ENCODE measurements around the gene BANP.

Gene BANP

GRCh38 chr16:88002211-88002610 lies 51.0 kb downstream of the BANP start:
- TF ChIP-seq POLR2A (IDR thresholded peaks at IDR 0.05; ENCODE audit: low read depth, low read length): no peak
- no peak for FAIRE-seq
- no peak for DNase-seq (ENCODE audit: insufficient read length, low spot score)

- DNase-seq (ENCODE audit: insufficient read length, low spot score): no peak
- no peak for TF ChIP-seq POLR2A (IDR thresholded peaks at IDR 0.05; ENCODE audit: low read depth, low read length)
- FAIRE-seq: no peak
Observed at GRCh38 chr16:88002749-88003148, 51.5 kb downstream of the BANP start.

GRCh38 chr16:88003316-88003715 lies 52.1 kb downstream of the BANP start:
- TF ChIP-seq POLR2A (IDR thresholded peaks at IDR 0.05; ENCODE audit: low read depth, low read length): no peak
- FAIRE-seq (no peak), DNase-seq (ENCODE audit: insufficient read length, low spot score) (no peak)

GRCh38 chr16:88003736-88004135 lies 52.5 kb downstream of the BANP start:
- FAIRE-seq (no peak), DNase-seq (ENCODE audit: insufficient read length, low spot score) (no peak)
- TF ChIP-seq POLR2A (IDR thresholded peaks at IDR 0.05; ENCODE audit: low read depth, low read length): no peak

- FAIRE-seq: no peak
- DNase-seq (ENCODE audit: insufficient read length, low spot score): no peak
- no peak for TF ChIP-seq POLR2A (IDR thresholded peaks at IDR 0.05; ENCODE audit: low read depth, low read length)
Observed at GRCh38 chr16:88004391-88004790, 53.2 kb downstream of the BANP start.

- no peak for FAIRE-seq
- no peak for DNase-seq (ENCODE audit: insufficient read length, low spot score)
- TF ChIP-seq POLR2A (IDR thresholded peaks at IDR 0.05; ENCODE audit: low read depth, low read length): no peak
Observed at GRCh38 chr16:88005181-88005581, 53.9 kb downstream of the BANP start.

- no peak for FAIRE-seq
- no peak for DNase-seq (ENCODE audit: insufficient read length, low spot score)
- TF ChIP-seq POLR2A (IDR thresholded peaks at IDR 0.05; ENCODE audit: low read depth, low read length): no peak
Observed at GRCh38 chr16:88005968-88006367, 54.7 kb downstream of the BANP start.

- FAIRE-seq (no peak), DNase-seq (ENCODE audit: insufficient read length, low spot score) (no peak)
- TF ChIP-seq POLR2A (IDR thresholded peaks at IDR 0.05; ENCODE audit: low read depth, low read length): no peak
Observed at GRCh38 chr16:88007321-88007731, 56.1 kb downstream of the BANP start.

- FAIRE-seq (no peak), DNase-seq (ENCODE audit: insufficient read length, low spot score) (no peak)
- TF ChIP-seq POLR2A (IDR thresholded peaks at IDR 0.05; ENCODE audit: low read depth, low read length): no peak
Observed at GRCh38 chr16:88008840-88009239, 57.6 kb downstream of the BANP start.

- FAIRE-seq: no peak
- no peak for TF ChIP-seq POLR2A (IDR thresholded peaks at IDR 0.05; ENCODE audit: low read depth, low read length)
Observed at GRCh38 chr16:88009563-88010342, 58.5 kb downstream of the BANP start.

GRCh38 chr16:88010343-88010967 lies 59.2 kb downstream of the BANP start:
- no peak for DNase-seq (ENCODE audit: insufficient read length, low spot score)
- TF ChIP-seq POLR2A (IDR thresholded peaks at IDR 0.05; ENCODE audit: low read depth, low read length): no peak

More at GRCh38 chr16:88009563-88010342, 58.5 kb downstream of the BANP start:
- no peak for DNase-seq (ENCODE audit: insufficient read length, low spot score)

GRCh38 chr16:88010968-88011483 lies 59.8 kb downstream of the BANP start:
- DNase-seq (ENCODE audit: insufficient read length, low spot score) (no peak), FAIRE-seq (no peak)
- TF ChIP-seq POLR2A (IDR thresholded peaks at IDR 0.05; ENCODE audit: low read depth, low read length): no peak

More at GRCh38 chr16:88010343-88010967, 59.2 kb downstream of the BANP start:
- no peak for FAIRE-seq

- TF ChIP-seq POLR2A (IDR thresholded peaks at IDR 0.05; ENCODE audit: low read depth, low read length): no peak
- DNase-seq (ENCODE audit: insufficient read length, low spot score) (no peak), FAIRE-seq (no peak)
Observed at GRCh38 chr16:88012360-88012759, 61.1 kb downstream of the BANP start.

GRCh38 chr16:88013091-88013609 lies 61.9 kb downstream of the BANP start:
- FAIRE-seq: no peak

More at GRCh38 chr16:88013091-88013609, 61.9 kb downstream of the BANP start:
- no peak for DNase-seq (ENCODE audit: insufficient read length, low spot score)
- no peak for TF ChIP-seq POLR2A (IDR thresholded peaks at IDR 0.05; ENCODE audit: low read depth, low read length)
